SK-N-DZ (cell line): ENCODE results near the gene CHI3L1.

ENCODE experiments used
- DNase-seq: peaks from one replicate; pipeline ENCODE4 v3.0.0-alpha.2; 2015; ENCODE audit warnings: low spot score

The CHI3L1 gene

DNA sequence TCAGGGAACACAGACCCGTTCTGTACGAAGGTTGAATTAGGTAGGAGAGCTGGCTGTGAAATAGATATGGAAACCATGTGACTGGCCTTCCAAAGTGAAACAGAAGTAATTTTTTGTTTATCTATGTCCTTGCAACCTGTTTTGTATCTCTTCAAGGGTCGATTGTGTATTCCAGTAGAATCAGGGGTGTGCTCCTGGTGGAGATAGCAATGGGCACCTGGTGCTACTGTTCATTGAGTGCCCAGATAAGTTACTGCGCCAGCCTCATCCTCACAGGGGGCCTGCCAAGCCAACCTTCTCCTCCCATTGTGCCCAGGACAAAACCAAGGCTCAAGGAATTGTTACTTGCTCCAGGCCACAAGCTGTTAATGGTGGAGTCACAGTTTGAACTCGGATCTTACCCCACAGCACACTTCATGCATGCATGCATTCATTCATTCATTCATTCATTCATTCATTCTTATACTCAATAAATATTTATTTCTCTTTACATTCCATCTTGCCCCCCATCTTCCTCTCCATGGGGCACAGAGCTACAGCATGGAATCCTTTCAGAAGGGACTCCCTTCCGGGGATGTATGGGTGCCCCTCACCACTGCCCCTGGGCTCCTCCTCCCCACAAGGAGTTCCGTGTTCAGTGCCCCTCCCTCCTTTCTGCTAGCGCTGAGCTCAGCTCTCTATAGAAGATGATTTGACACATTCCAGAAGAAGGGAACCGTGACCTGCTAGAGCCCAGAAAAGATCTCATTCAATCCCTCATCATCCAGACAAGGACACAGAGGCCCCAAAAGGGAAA, 34.9 kb downstream of the CHI3L1 start:
- no peak for DNase-seq

DNA sequence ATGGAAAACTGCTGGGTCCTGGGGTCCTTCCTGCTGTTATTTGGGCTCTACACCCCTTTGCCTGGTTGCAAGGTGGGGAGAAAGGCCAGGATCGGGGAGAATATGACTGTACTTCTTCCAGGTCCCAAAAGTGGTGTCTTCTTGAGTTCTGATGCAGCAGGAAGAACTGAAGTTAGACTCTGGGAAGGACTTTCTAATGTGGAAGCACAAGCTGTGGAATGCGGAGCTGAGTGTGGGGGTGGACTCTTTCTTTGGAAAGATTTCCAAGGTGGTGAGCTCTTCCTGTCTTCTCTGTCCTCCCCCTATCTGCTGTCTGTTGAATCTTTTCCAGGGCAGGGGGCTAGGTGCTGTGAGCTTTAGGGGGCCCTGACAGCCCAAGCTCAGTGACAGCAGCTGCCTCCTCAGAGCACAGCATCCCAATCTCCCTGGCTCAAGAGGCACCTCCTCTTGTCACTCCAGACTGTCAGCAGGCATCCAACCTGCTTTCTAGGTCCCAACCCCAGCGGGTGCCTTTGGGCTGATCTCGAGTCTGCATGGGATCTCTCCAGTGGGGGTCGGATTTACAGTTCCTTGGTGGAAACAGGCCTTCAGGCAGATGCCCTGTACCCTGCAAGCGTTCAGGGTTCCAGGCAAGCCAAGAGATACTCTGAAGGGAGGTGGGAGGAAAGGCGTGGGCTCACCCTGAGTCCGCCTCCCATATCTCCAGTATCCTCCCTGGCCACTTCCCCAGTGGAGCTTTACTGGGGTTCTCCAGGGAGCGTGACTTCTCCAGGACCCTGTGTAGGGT, 35.8 kb downstream of the CHI3L1 start:
- no peak for DNase-seq

DNA sequence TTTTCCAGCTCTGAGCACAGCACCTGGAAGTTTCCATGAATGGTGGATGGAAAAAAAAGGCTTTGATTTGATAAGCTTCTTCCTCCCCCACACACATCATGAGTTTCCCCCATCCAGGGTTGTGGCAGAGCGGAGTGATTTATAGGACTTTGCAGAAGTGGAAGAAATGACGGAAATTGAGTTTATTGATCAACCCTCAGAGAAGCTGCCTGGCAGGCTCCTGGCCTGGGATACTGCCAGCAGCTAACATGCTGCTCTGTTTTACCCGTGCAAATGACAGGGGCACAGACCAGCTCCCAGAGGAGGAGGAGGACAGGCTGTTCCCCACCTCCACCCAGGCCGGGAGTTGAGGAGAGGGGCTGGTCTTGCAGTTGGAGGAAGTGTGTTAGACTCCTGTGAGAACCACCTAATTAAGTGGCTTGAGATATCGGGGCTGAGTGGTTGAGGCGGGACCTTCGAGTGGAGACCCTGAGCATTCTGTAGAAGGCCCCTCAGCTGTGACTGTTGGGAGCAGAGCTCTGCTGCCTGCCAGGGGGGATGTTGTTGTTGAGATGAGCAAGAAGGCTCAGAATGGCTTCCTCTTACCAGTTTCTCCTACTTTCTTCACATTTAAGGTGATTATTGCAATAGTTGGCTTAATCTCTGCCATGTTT, 37.2 kb downstream of the CHI3L1 start:
- no peak for DNase-seq

DNA sequence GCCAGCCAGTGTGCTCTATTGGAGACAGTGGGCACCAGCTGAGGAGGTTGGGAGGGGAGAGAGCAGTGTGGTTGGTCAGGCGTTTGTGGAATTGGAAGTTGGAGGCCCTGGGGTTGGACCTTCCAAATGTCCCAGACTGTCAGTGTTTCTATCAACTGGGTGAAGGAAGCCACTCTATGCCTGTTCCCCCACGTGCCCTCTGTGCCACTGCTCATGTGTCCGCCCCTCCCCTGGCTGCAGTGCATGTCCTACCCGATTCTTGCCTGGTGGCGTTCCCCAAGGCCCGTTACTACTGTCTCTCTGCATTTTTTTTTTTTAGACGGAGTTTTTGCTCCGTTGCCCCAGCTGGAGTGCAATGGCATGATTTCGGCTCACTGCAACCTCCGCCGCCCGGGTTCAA, 37.9 kb downstream of the CHI3L1 start:
- no peak for DNase-seq

DNA sequence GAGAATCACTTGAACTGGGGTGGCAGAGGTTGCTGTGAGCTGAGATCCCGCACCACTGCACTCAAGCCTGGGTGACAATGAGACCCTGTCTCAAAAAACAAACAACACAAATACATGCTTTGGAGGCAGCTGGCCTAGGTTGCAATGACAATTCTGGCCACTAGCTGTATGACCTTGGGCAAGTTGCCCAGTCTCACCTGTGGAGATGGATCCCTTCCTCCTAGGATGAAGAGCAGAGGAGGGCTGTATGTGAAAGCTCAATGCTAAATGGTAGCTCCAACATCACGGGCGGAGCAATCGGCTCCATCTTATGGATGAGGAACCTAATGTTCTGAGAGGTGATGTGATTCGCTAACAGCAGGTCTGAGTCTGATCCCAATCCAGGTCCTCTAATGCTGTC, 38.4 kb downstream of the CHI3L1 start:
- no peak for DNase-seq

DNA sequence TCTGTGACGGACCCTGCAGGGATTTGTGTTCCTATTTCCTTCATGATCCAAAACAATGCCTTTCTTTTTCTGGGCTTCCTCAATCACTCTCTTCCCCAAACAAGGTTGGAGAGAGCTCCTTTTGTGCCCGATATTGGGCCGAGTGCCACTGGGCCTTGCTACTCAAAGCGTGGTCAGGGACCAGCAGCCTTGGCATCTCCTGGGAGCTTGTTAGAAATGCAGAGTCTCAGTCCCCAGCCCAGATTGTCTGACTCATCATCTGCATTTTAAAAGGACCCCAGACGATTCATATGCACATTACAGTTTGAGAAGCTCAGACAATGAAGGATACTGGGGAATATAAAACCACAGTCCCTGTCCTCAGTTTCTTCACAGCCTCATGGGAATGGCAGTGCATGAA, 39.1 kb downstream of the CHI3L1 start:
- no peak for DNase-seq

DNA sequence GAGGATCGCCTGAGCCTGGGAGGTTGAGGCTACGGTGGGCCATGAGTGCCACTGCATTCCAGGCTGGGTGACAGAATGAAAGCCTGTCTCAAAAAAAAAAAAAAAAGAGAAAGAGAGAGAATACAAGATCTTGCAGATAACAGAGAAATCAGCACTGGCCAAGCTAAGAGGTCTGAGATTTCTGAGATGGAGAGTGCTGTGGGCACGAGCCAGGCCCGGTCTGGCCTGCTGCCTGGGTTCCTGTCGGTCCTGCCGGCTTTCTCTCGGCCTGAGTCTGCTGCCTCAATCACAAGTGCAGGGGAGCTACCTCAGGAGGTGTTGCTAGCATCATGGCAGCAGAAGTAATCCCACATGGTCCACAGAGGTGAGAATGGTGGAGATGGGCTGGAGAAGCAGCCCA, 40.0 kb downstream of the CHI3L1 start:
- no peak for DNase-seq

DNA sequence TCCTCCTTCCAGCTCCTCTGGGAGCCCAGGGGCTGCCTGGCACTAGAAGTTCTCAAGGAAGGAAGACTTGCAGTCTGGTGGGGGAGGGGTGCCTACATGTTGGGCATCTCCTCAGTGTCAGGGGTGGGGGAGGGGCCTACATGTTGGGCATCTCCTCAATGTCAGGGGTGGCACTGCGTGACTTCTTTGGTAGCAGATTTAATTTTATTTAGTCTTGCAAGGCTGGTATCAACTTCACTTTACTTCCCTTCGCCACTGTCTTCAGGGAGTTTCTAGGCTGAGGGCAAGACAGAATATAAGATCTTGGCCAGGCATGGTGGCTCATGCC, 40.5 kb downstream of the CHI3L1 start:
- DNase-seq: no peak

DNA sequence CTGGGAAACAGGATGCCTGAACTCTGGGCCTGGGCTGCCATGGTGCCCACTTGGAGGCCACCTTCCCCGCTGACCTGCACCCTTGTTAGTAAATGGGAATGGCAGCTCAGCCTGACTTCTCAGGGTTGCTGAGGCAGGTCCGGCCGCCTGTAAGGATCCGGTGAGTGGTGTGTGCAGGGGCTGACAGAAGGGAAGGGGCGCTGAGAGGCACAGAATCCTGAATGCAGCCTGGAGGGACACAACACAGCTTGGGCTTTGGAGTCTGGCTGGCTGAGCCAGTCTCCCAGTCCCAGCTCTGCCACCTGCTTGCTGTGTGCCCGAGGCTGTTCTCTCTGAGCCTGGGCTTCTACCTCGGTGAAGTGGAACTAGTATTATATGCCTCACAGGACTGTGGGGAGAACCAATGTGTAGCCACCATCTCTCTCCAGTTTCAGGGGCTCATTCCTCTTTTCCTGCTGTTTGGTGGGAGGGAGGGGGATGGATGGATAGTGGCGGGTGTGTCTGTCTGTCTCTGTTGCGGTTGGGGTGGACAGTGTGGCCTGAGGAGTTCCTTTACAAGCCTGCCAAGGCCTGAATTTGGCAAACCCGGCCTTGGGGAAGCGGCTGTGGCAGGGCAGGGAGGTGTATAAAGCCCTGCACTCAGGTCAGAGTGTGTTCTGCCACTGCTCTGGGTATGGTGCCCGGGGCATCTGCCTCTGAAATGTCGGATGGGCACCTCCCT, 41.0 kb downstream of the CHI3L1 start:
- no peak for DNase-seq

DNA sequence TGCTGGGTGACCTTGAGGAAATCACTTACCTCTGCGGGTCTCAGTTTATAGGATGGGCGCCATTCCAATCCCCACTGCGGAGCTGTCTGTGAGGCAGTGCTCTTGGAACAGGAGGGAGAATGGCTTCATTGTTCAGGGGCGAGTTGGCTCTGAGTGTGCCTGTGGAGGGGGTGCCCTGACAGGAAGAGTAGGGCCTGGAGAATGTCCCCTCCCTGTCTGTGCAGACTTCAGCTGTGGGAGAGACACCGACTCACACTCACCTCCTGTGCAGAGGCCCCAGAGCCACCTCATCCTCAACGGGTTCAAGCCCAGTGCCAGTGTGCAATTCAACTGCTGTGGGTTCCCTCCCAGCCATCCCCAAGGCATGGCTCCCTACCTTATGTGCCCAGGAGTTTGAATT, 41.8 kb downstream of the CHI3L1 start:
- no peak for DNase-seq

DNA sequence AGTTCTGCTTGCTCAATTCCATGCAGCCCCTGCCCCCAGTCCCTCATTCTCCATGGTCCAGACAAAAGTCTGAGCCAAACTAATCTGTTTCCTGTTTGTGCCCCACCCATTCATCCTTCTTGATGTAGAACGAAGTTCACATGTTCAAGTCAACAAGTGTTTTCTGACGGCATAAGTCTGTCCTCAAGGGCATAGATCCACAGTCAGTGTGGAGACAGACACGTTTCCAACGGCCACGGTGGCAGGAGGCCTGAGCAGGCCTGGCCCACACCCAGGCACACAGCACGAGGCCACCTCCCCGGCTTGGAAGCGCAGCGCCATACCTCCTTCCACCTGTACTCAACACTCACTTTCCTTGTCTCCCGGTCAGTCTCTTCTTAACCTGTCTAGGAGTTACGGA, 42.9 kb downstream of the CHI3L1 start:
- no peak for DNase-seq

DNA sequence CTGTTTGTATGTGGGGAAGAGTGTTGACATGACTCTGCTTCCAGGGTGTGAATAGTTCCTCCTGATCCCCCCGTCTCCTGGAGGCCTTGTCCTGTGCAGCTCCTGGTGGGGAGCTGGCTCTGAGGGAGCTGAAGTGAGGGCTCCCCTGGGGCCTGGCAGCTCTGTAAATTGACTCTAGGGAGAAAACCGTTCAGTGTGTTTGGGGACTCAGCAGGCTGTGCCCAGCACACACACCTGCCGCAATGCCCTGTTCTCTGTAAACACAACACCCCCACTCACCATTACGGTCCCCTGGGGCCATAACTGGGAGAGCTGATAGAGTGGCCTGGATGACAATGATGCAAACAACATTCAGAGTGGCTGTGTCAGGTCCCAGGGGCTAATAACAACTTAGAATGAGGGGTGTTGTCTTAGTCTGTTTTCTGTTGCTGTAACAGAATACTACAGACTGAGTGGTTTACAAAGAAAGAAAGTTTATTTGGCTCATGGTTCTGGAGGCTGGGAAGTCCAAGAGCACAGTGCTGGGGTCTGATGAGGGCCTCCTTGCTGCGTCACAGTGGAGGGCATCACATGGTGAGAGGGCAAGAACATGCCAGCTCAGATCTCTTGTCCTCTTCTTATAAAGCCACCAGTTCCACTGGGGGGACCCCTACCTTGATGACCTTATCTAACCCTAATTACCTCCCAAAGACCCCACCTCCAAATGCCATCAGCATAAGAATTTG, 43.7 kb downstream of the CHI3L1 start:
- DNase-seq: no peak

DNA sequence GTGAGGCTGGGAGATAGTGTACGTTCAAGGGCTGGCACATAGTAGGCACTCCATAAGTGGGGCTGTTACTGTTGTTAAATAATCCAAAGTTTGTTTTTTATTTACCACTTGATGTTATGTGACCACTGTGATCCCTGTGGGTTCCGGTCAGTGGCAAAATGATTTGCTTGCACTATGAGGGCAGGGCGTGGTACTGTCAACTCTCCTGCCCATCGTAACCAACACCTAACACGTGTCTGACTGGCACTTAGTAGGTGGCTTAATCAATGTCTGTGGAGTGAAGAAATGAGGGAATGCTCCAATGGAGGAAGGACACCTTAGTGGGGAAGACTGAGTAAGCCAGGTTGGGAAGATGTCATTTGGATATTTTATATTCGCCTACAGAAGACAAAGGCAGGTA, 44.4 kb downstream of the CHI3L1 start:
- no peak for DNase-seq

DNA sequence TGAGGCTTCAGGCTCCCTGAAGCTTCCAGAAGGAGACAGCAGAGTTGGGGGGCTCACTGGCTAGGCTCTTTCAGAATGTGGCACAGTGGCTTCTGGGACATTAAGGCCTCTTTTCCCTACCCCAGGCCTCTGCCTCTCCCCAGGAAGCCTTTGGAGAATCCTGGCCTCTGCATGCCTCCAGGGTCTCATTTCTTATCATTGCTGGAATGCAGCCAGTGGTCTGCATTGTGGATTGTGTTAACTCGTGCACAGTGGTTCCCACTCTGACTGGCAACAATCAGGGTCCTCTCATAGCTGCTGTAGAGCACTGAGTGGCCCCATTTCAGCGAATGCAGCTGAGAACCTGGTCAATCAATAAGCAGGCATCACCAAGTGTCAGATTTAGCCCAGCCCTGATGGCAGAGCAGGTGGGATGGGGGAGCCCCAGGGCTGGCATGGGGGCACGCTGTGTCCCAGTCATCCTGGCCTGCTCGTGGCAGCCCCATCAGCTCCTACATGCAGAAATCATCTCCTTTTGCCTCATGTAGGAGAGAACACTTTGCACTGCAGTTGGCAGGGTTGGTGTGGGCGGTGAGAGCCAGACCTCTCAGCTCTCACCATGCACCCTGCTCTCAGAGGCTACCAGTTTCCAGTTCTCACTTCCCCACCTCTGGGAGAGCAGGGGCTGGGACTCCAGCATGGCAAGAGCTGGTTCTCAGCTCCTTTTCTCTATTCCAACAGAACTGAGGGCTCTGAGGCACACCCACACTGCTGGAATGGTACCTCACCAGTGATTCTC, 45.6 kb downstream of the CHI3L1 start:
- DNase-seq: no peak

DNA sequence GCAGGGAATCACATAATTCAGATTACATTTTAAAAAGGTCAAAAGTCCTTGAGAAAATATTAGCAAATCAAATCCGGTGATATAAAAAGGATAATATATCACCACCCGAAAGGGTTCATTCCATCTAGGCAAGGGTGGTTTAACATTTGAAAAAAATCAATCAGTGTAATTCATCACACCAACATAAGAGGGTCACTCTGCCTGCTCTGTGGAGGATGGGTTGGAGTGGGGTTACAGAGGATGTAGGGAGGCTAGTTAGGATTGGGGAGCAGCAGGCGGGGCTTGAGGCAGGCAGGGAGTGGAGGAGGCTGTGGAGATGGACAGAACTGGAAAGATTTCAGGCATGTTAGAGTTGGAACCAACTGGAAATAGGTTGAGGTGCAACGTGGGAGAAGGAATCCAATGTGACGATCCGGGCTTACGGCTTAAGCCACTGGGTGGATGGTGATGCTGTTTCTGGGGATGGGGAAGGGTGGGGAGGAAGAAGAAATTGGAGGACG, 46.5 kb downstream of the CHI3L1 start:
- no peak for DNase-seq

DNA sequence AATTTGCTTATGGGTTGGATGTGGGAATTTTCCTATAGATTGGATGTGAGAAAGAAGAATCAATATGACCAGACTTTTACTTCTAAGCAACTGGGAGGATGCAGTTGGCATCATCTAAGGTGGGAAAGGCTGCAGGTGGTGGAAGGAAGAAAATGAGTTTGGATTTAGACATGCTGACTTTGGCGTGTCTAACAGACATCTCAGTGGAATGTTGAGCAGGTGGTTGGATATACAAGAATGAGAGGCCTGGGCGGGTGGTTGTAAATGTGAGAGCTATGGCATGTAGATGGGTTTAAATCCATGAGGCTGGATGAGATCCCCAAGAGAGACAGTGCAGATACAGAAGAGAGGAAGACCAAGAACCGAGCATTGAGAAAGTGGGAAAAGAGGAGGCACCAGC, 48.4 kb downstream of the CHI3L1 start:
- DNase-seq: no peak

DNA sequence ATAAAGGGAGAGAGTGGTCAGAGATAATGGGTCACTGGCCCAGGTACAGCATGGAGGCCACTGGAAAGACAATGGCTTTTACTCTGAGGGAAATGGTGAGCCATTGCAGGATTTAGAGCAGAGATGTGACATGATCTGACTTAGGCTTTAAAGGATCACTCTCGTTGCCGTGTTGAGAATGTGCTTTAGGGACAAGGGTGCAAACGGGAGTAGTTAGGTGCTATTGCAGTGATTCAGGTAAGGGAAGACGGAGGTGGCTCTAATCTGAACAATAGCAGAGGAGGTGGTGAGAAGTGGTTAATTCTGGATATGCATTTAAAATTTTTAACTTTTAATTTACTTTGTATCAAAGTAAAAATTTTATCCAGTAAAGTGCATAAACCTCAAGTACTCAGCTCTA, 49.2 kb downstream of the CHI3L1 start:
- DNase-seq: no peak

DNA sequence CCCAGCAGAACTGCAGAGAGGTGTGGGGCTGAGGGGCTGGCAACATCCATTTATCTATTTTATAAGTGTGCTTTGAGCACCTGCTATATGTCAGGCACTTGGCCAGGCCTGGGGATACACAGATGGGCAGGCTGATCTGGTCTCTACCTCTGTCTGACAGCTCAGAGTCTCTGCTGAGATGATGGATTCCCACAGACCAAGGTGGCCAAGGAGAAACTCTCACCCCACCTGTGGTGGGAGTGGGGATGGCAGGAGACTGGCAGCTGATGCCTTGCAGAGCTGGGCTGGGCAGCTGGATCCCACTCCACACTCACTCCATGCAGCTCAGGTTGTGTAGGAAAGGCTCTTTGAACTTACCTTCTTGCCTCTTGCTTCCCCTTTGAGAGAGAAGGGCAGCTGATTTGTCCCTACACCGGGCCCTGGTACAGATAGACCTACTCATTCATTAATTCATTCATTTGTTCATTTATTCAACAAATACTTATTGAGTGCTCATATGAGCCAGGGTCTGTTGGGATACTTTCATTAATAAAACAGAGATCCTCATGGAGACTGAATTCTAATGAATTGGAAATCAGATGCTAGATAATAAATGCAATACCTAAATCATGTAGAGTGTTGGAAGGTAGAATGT, 50.0 kb downstream of the CHI3L1 start:
- no peak for DNase-seq

DNA sequence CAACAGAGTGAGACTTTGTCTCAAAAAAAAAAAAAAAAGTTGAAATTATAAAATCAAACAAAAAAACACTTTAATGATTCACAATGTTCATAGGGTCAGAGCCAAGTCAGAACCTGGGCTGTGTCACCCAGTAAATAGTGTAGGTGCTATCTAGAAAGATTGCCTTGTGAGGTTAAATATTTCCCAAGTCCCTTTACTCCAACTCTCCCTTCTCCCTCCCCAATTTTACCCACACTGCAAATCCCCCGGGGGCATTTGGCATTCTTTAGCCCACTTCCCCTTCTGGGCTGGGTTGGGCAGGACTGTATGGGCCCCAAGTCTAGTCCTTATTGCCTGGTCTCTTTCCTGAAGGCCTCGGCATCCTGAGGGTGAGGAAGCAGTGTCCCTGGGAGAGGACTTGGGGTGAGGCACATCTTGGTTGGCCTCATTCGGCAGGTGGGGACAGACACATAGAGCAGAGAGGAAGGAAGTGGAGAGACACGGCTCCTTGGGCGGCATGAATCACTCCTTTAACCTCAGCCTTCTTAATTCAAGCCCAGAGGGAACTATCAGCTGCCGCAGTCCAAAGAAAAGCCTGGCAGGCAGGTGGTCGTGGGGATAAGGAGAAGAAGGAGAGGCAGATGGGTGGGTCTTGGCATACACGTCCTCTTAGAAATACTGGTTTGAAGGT, 50.7 kb downstream of the CHI3L1 start:
- no peak for DNase-seq
